Measurements from ENCODE around the gene ADH1C.

The ADH1C gene

DNA sequence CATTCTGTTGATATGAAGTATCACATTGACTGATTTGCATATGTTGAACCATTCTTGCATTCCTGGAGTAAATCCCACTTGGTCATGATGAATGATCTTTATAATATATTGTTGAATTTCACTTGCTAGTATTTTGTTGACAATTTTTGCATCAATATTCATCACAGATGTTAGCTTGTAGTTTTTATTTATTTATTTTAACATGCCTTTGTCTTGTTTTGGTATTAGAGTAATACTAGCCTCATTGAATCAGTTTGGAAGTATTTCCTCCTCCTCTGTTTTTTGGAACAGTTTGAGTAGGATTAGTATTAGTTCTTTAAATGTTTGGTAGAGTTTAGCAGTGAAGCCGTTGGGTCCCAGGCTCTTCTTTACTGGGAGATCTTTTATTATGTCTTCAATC is 13.9 kb upstream of the ADH1C start:
- TF ChIP-seq, protein P1, sequence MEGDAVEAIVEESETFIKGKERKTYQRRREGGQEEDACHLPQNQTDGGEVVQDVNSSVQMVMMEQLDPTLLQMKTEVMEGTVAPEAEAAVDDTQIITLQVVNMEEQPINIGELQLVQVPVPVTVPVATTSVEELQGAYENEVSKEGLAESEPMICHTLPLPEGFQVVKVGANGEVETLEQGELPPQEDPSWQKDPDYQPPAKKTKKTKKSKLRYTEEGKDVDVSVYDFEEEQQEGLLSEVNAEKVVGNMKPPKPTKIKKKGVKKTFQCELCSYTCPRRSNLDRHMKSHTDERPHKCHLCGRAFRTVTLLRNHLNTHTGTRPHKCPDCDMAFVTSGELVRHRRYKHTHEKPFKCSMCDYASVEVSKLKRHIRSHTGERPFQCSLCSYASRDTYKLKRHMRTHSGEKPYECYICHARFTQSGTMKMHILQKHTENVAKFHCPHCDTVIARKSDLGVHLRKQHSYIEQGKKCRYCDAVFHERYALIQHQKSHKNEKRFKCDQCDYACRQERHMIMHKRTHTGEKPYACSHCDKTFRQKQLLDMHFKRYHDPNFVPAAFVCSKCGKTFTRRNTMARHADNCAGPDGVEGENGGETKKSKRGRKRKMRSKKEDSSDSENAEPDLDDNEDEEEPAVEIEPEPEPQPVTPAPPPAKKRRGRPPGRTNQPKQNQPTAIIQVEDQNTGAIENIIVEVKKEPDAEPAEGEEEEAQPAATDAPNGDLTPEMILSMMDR (IDR thresholded peaks at IDR 0.05), result no peak

DNA sequence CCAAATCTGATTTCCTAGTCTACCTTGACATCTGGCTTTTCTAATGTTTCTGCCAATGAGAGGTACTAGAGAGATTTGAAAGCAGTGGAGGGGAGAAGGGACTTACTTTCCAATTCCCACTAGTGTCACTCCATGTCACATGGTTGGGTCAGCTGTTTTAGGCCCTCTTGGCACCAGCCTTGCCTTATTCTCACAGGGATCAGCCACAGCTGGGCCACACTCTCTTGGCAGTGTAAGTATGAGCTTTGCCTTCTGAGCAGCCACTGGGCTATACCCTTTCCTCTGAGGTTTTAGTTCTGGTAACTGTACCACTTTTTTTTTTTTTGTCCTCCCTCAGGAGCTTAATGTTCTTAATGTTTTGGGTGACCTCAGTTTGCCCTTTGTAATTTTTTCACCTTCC is 10.2 kb upstream of the ADH1C start:
- TF ChIP-seq, protein P1 (IDR thresholded peaks at IDR 0.05), result no peak

DNA sequence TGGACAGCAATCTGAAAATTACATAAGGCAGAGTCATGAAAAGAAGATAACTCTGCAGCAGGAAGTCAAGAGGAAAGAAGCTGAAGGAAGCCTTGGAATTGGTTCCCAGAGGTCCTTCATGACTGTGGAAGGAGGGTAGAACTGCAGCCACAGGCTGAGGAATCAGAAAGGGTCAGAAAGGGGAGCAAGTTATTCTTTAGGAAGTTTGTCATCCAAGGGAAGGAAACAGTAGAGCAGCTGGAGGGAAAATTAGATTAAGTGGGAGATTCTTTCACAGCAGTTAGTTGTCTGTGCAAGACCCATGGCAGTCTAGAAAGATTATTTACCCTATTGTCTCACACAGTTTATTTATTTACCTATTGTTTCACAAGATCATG is 9.3 kb upstream of the ADH1C start:
- TF ChIP-seq, protein P1 (IDR thresholded peaks at IDR 0.05), result no peak

DNA sequence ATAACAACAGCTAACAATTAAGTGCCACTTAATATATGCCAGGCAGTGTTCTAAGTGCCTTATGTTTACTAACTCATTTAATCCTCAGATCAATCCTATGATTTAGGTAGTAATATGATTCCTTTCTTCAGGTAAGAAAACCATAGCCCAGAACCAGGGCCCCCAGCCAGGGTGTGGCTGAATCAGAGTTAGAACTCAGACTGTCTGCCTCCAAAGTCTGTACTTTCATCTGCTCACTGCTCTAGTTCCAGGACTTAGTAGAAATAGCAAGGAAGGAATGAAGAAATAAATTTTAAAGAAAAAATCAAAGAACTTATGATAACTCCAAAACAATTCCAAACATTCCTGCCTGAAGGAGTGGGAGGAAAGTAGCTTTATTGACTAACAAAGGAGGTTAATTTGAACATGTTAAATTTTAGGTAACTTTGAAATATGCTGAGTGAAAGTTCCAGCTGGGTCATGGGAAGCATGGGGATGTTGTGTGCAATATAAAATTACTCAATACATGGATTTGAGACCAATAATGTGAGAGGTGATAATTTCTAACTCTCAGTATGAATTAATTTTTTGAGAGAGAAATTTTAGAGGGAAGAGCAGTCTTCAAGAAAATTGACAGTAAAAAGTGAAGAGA is 8.8 kb upstream of the ADH1C start:
- TF ChIP-seq, protein P1 (IDR thresholded peaks at IDR 0.05), result no peak

DNA sequence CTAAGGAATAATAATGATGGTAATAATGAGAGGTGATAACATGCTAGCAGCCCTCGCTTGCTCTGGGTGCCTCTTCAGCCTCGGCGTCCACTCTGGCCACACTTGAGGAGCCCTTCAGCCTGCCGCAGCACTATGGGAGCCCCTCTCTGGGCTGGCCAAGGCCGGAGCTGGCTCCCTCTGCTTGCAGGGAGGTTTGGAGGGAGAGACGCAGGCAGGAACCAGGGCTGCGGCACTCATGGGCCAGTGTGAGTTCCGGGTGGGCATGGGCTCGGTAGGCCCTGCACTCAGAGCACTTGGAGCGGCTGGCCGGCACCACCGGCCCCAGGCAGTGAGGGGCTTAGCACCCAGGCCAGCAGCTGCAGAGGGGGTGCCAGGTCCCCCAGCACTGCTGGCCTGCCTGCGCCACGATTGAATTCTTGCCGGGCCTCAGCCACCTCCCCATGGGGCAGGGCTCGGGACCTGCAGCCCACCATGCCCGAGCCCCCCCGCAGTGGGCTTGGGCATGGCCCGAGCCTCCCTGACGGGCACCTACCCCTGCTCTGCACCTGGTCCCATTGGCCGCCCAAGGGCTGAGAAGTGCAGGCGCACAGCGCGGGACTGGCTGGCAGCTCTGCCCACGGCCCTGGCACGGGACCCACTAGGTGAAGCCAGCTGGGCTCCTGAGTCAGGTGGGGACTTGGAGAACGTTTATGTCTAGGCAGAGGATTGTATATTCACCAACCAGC is 7.1 kb upstream of the ADH1C start:
- TF ChIP-seq, protein P1 (IDR thresholded peaks at IDR 0.05), result no peak

DNA sequence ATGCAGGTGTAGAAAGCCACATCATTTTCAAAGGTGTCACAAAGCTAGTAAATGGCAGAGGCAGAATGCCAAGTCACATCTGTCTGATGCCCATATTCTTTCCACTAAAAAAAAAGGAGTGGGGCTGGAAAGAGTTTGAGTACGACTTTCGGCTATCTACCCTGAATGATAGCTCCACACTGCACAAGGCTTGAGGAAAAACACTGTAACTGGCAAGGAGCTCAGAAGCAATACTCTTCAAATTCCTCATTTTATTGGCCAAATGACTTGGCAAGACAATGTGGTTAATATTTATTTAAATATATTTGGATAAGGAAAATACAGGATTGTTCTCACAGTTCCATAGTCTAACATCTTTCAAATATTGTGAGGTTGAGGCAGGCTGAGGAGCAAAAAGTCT is 5.4 kb upstream of the ADH1C start:
- TF ChIP-seq, protein P1 (IDR thresholded peaks at IDR 0.05), result no peak

DNA sequence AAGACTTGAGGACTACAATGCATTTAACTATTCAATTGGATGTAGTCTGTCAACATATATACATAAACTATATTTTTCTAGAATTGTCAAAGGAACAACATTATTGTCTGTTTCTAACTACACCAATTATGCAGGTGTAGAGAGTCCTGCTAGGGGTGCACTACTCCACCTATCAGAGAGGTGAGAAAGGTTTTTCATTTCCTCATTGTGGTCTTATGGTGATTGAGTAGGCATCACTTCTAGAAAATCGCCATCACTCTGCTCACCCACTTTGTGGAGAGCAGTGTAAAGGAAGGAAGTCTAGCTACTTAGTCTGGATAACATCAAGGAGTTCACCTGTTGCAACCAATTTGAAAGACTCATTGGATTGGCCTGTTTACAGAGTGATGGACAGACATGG is 4.4 kb upstream of the ADH1C start:
- TF ChIP-seq, protein P1 (IDR thresholded peaks at IDR 0.05), result no peak

Measured in LNCAP (cell line).